Lung (tissue), 12 donors: Measurements from ENCODE around the gene TMEM38A. TPM values are rescaled to one million over a fixed set of nuclear protein-coding genes. Genes with fewer than 3 reads are reported as not detected.
A peak's percentile ranks its signal among the peaks of the same experiment; 100 is the strongest.
"Not testable (repeated sequence)": the region's sequence is repeated elsewhere in the genome, so short reads cannot be mapped to it uniquely, and the experiment has no call there.

Experiments
- ATAC-seq: fragments of 200-7000 bp; cut with Tn5 transposase; one replicate; pipeline ENCODE4 v1.9.1; 2020; ENCODE audit warnings: moderate number of reproducible peaks; ENCODE audit not compliant: insufficient read depth, low FRiP score
- DNase-seq, 3 donors: peaks; one replicate each; pipeline ENCODE4 v3.0.0-alpha.2; 2013 to 2017
- H3K27ac ChIP-seq, 2 donors: one replicate each; pipeline ENCODE4 v1.5.1; 2013; ENCODE audit warnings: mild to moderate bottlenecking in 2 of 2, moderate library complexity in 2 of 2, control low read depth in 1 of 2, inconsistent platforms in 1 of 2, low read depth in 1 of 2, low read length in 1 of 2
- H3K27me3 ChIP-seq, 3 donors: one replicate each; pipeline ENCODE4 v1.5.1; 2013; ENCODE audit warnings: low read length in 2 of 3; ENCODE audit not compliant: control insufficient read depth in 3 of 3, insufficient read depth in 3 of 3
- H3K36me3 ChIP-seq, 4 donors: one replicate each; pipeline ENCODE4 v1.5.1; 2013; ENCODE audit warnings: low read length in 4 of 4, mild to moderate bottlenecking in 1 of 4, moderate library complexity in 1 of 4; ENCODE audit not compliant: control insufficient read depth in 4 of 4, insufficient read depth in 4 of 4
- H3K4me1 ChIP-seq, 5 donors: one replicate each; pipeline ENCODE4 v1.5.1; 2013; ENCODE audit warnings: low read length in 5 of 5, mild to moderate bottlenecking in 2 of 5, moderate library complexity in 1 of 5; ENCODE audit not compliant: control insufficient read depth in 5 of 5, insufficient read depth in 5 of 5
- H3K4me3 ChIP-seq: one replicate; pipeline ENCODE4 v1.5.1; 2013; ENCODE audit warnings: mild to moderate bottlenecking, control low read depth, moderate library complexity
- H3K9ac ChIP-seq, 2 donors: one replicate each; pipeline ENCODE4 v1.5.1; 2013; ENCODE audit warnings: low read length in 2 of 2, control low read depth in 1 of 2; ENCODE audit not compliant: insufficient read depth in 1 of 2
- H3K9me3 ChIP-seq, 4 donors: one replicate each; pipeline ENCODE4 v1.5.1; 2013; ENCODE audit warnings: low read length in 3 of 4, mild to moderate bottlenecking in 1 of 4, moderate library complexity in 1 of 4; ENCODE audit not compliant: control insufficient read depth in 4 of 4, insufficient read depth in 3 of 4
- CTCF ChIP-seq: IDR thresholded peaks from 2 replicates; pipeline ENCODE4 v1.5.1; 2012; ENCODE audit warnings: mild to moderate bottlenecking; ENCODE audit errors: control extremely low read depth, extremely low read depth
- WGBS, 2 donors: extraction: QIAGEN DNeasy Blood & Tissue Kit; methylation state at CpG; one replicate each; pipeline ENCODE4 v1.1.7; 2013; 5-methylcytosine and 5-hydroxymethylcytosine counted together
- polyA plus RNA-seq, 2 donors: library from polyadenylated mRNA; stranded (reverse); fragments of 200-250 nt; gene quantifications; one replicate each; pipeline ENCODE4 v1.2.1, GENCODE V29; 2013
- total RNA-seq, 2 donors: library from RNA; depleted of rRNA in 1 of 2; stranded (reverse); fragments of >200 nt in 1 of 2; gene quantifications; one replicate each; pipeline ENCODE4 v1.2.1, GENCODE V29; 2014 to 2021
- donor health status: control.
- donor health status: control.
- donor health status: Bipolar disorder and iron deficiency.
- donor health status: healthy.
- donor health status: DM: yes; HTN: yes; CAD: no.

The TMEM38A gene
- total and polyA plus RNA-seq, 4 donors, result 3.6 to 6.2 (median 3.8) TPM

- H3K36me3 ChIP-seq, result peaks cover 0 to 19% (median 15%) of the 10 kb centered on the region in 4 donors
- H3K4me3 ChIP-seq, result peak overlapping the region; percentile 48
- peak in 1 of 3 donors; percentile 8 for DNase-seq
- no peak for TF ChIP-seq CTCF
- H3K27ac ChIP-seq, result peak overlapping the region; percentile 74 to 78
- H3K4me1 ChIP-seq, result peaks cover 7 to 18% (median 8%) of the 10 kb centered on the region in 5 donors
- no peak overlapping the region for H3K9ac ChIP-seq
- no peak for ATAC-seq
- H3K9me3 ChIP-seq, result no peaks in the 10 kb centered on the region
- 3% methylated on average over 20 to 31 of the region's 31 CpGs for WGBS, 2 donors
- H3K27me3 ChIP-seq, result no peaks in the 10 kb centered on the region
Observed at GRCh38 chr19:16661480-16662034, 618 bp downstream of the TMEM38A start.

GRCh38 chr19:16668176-16668575, 7.2 kb downstream of the TMEM38A start:
- ATAC-seq, result no peak
- H3K36me3 ChIP-seq, result no peaks in the 10 kb centered on the region
- H3K27me3 ChIP-seq, result no peaks in the 10 kb centered on the region
- TF ChIP-seq CTCF, result no peak
- no peak overlapping the region for H3K27ac ChIP-seq
- WGBS, 2 donors, result 88 to 91% methylated on average over 5 of the region's 5 CpGs
- H3K9ac ChIP-seq, result no peak overlapping the region
- peaks cover 0 to 1% (median 0%) of the 10 kb centered on the region in 5 donors for H3K4me1 ChIP-seq
- no peak overlapping the region for H3K4me3 ChIP-seq
- DNase-seq, result no peak
- H3K9me3 ChIP-seq, result no peaks in the 10 kb centered on the region

GRCh38 chr19:16668702-16669101, 7.8 kb downstream of the TMEM38A start:
- not testable (repeated sequence) for H3K27me3 ChIP-seq, H3K9me3 ChIP-seq, DNase-seq, H3K36me3 ChIP-seq, H3K4me3 ChIP-seq, H3K4me1 ChIP-seq, H3K27ac ChIP-seq, ATAC-seq, H3K9ac ChIP-seq
- WGBS, 2 donors, result 97 to 100% methylated on average over 4 of the region's 4 CpGs

- Histone ChIP-seq H3K4me3 (no peak overlapping the region), H3K36me3 (peaks cover 0 to 1% (median 0%) of the 10 kb centered on the region in 4 donors), H3K27ac (no peak overlapping the region), H3K27me3 (no peaks in the 10 kb centered on the region), H3K4me1 (no peaks in the 10 kb centered on the region), H3K9ac (no peak overlapping the region), H3K9me3 (no peaks in the 10 kb centered on the region)
- 97 to 98% methylated on average over 13 of the region's 13 CpGs for WGBS, 2 donors
- no peak for ATAC-seq
- no peak for DNase-seq
- no peak for TF ChIP-seq CTCF
Observed at GRCh38 chr19:16670291-16670690, 9.4 kb downstream of the TMEM38A start.
